PC-3 (cell line): Measurements from ENCODE around the gene ZSCAN12.

ENCODE experiments used
- CTCF ChIP-seq: fragments of 300-600 bp; sonication (generic); conservative IDR thresholded peaks from 2 replicates; pipeline ENCODE4 v1.5.1; 2017; ENCODE audit warnings: antibody characterized with exemption, low read depth, mild to moderate bottlenecking, low read length
- EZH2 ChIP-seq: fragments of 300-600 bp; sonication (generic); IDR thresholded peaks from one replicate; pipeline ENCODE4 v1.6.1; 2017; ENCODE audit warnings: antibody characterized with exemption, mild to moderate bottlenecking, low read length; ENCODE audit not compliant: unreplicated experiment
- EZH2phosphoT487 ChIP-seq: fragments of 300-600 bp; sonication (generic); IDR thresholded peaks from 2 replicates; pipeline ENCODE4 v1.6.1; 2018; ENCODE audit warnings: mild to moderate bottlenecking, antibody characterized with exemption, low read length, borderline replicate concordance

- TF ChIP-seq CTCF, result no peak; the same call in 1 of the 2 replicates
- TF ChIP-seq EZH2phosphoT487, result no peak
- TF ChIP-seq EZH2, result no peak
These were observed 43.7 kb upstream of the ZSCAN12 start, which contains the start of gene ZSCAN23 for GRCh38 chr6:28443112-28443773.
